Measurements from ENCODE around the gene TJP2.
A peak's percentile ranks its signal among the peaks of the same experiment; 100 is the strongest.

TJP2 gene

GRCh38 chr9:69190086-69190862 lies 16.2 kb downstream of the TJP2 start:
- H3K27ac ChIP-seq, result no peak overlapping the region
- no peaks in the 10 kb centered on the region for H3K9me3 ChIP-seq (ENCODE audit: severe bottlenecking)
- no peak for TF ChIP-seq CTCF (IDR thresholded peaks at IDR 0.05; ENCODE audit: low read depth, low read length)
- no peak overlapping the region for H3K4me3 ChIP-seq (ENCODE audit: low read depth, low read length)
- no peak for DNase-seq
- H3K27me3 ChIP-seq (ENCODE audit: insufficient read depth, low read depth, severe bottlenecking), result no peaks in the 10 kb centered on the region
- H3K36me3 ChIP-seq, result no peaks in the 10 kb centered on the region

- no peak for TF ChIP-seq CTCF (IDR thresholded peaks at IDR 0.05; ENCODE audit: low read depth, low read length)
- Histone ChIP-seq H3K36me3 (no peaks in the 10 kb centered on the region), H3K9me3 (ENCODE audit: severe bottlenecking) (no peaks in the 10 kb centered on the region), H3K4me3 (ENCODE audit: low read depth, low read length) (no peak overlapping the region), H3K27me3 (ENCODE audit: insufficient read depth, low read depth, severe bottlenecking) (no peaks in the 10 kb centered on the region), H3K27ac (no peak overlapping the region)
- DNase-seq, result no peak
These were observed 16.7 kb downstream of the TJP2 start for GRCh38 chr9:69190863-69191181.

- H3K27ac ChIP-seq, result no peak overlapping the region
- DNase-seq, result no peak
- H3K4me3 ChIP-seq (ENCODE audit: low read depth, low read length), result no peak overlapping the region
- no peaks in the 10 kb centered on the region for H3K9me3 ChIP-seq (ENCODE audit: severe bottlenecking)
- no peak for TF ChIP-seq CTCF (IDR thresholded peaks at IDR 0.05; ENCODE audit: low read depth, low read length)
- H3K36me3 ChIP-seq, result no peaks in the 10 kb centered on the region
- no peaks in the 10 kb centered on the region for H3K27me3 ChIP-seq (ENCODE audit: insufficient read depth, low read depth, severe bottlenecking)
These were observed 17.2 kb downstream of the TJP2 start for GRCh38 chr9:69191231-69191630.

- no peak for TF ChIP-seq CTCF (IDR thresholded peaks at IDR 0.05; ENCODE audit: low read depth, low read length)
- Histone ChIP-seq H3K9me3 (ENCODE audit: severe bottlenecking) (no peaks in the 10 kb centered on the region), H3K27ac (no peak overlapping the region), H3K27me3 (ENCODE audit: insufficient read depth, low read depth, severe bottlenecking) (no peaks in the 10 kb centered on the region), H3K4me3 (ENCODE audit: low read depth, low read length) (no peak overlapping the region), H3K36me3 (no peaks in the 10 kb centered on the region)
- DNase-seq, result no peak
These were observed 18.1 kb downstream of the TJP2 start for GRCh38 chr9:69192214-69192613.

- Histone ChIP-seq H3K36me3 (no peaks in the 10 kb centered on the region), H3K4me3 (ENCODE audit: low read depth, low read length) (no peak overlapping the region), H3K9me3 (ENCODE audit: severe bottlenecking) (no peaks in the 10 kb centered on the region), H3K27me3 (ENCODE audit: insufficient read depth, low read depth, severe bottlenecking) (no peaks in the 10 kb centered on the region), H3K27ac (no peak overlapping the region)
- TF ChIP-seq CTCF (IDR thresholded peaks at IDR 0.05; ENCODE audit: low read depth, low read length), result peak; percentile 8; the same call in 1 of the 2 replicates
- DNase-seq, result peak; percentile 11
These were observed 19.6 kb downstream of the TJP2 start for GRCh38 chr9:69193685-69194032.

Measured in WERI-Rb-1 (cell line).